ENCODE results near the gene CDH26.

Gene CDH26

DNA sequence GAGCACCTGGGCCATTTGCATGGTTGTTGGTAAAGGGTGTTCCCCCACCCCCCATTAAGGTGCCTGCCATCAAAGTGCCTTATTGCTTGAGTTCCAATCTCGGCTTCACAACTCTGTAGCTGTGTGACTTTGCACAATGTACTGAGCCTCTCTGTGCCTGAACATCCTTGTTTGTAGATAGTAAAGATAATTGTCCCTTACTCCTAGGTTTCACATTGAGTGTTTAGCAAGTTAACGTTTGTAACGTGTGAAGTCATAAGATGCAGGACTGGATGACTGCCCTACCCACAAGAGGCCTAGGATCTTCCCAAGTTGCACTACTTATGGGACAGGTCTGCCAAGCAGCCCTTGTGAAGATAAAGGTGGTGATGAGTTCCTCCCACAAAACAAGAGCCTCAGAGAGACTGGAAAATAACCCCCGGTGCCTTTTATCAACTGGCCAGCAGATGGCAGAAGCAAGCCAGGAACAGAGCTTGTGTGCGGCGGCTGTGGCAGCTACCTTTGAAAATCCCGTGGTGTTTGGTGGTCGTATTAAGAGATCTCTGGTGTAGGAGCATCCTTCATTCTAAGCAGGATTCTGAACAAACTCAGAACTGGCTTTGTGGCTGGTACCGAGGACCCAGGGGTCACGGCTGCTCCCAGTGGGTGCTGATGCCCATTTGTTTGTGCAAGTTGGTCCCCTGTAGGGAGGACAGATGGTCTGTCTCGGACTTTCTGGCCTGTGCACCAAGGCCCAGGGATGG, 99.1 kb downstream of the CDH26 start:
- peak; percentile 63 to 70 for DNase-seq
- no peak for TF ChIP-seq GATA1 (IDR thresholded peaks at IDR 0.05; ENCODE audit: low read depth, low read length)
- TF ChIP-seq POLR2A (IDR thresholded peaks at IDR 0.05; ENCODE audit: low read length) = no peak

DNA sequence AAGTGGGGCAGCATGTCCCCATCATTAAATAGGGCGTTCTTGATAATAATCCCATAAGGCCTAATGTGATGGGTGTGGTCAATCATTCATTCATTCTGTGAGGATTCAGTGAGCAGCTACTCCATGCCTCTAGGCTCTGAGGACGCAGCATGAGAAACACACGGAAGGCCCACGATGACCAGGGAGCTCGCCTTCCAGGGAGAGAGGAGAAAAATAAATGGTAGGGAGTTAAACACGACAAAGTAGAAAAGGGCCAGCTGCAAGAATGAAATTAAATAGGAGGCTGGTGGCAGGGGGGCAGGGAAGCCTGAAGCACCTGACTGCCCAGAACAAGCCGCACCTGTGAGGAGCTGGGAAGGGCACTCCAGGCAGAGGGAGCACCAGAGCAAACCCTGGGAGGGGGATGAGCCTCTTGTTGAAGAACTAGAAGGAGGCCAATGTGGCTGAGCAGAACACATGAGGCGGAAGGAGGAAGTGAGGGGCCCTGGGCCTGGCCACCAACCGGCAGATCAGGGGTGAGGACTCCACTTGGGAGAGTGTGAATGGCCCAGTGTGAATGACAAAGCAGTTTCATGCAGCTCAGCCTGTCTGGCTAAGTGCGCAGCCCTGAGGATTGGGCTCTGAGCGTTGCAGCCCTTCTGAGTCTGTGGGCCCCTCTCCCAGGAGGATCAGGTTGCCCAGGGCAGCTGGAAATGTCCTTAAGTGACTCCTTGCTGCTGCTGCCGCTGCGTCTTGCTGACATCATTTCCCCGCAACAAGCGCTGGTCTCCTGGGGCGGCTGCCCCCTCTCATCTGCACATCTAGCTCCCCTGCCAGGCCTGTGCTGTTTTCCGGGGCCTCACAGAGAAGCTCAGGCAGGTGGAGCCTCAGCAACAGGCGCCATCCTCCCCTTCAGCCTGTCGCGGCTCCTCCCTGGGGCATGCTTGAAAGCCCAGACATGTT, 99.9 kb downstream of the CDH26 start:
- peak; percentile 33 to 50 for DNase-seq
- TF ChIP-seq POLR2A (IDR thresholded peaks at IDR 0.05; ENCODE audit: low read length) = peak; percentile 28
- no peak for TF ChIP-seq GATA1 (IDR thresholded peaks at IDR 0.05; ENCODE audit: low read depth, low read length)

DNA sequence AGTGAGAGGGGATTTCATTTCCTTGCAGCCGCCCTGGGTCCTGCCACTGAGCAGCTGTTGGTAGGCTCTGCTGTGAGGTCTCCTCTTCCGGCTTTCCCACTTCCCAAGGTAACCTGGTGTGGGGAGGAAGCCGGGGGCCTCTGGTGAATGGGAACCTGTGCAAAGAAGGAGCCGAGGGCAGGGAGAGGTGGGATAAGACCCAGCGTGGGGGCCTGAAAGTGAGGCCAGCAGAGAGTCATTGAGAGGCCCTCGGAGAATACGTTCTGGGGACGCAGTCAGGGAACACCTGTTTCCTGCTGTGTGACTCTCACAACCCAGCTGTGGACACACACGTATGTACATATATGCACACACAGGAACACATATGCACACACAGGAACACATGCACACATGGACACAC, 100.7 kb downstream of the CDH26 start:
- no peak for TF ChIP-seq POLR2A (IDR thresholded peaks at IDR 0.05; ENCODE audit: low read length)
- no peak for TF ChIP-seq GATA1 (IDR thresholded peaks at IDR 0.05; ENCODE audit: low read depth, low read length)
- no peak for DNase-seq

- TF ChIP-seq GATA1 (IDR thresholded peaks at IDR 0.05; ENCODE audit: low read depth, low read length) (no peak), POLR2A (IDR thresholded peaks at IDR 0.05; ENCODE audit: low read length) (no peak)
- no peak for DNase-seq
Measured at GRCh38 chr20:60060006-60060557, 101.9 kb downstream of the CDH26 start.

DNA sequence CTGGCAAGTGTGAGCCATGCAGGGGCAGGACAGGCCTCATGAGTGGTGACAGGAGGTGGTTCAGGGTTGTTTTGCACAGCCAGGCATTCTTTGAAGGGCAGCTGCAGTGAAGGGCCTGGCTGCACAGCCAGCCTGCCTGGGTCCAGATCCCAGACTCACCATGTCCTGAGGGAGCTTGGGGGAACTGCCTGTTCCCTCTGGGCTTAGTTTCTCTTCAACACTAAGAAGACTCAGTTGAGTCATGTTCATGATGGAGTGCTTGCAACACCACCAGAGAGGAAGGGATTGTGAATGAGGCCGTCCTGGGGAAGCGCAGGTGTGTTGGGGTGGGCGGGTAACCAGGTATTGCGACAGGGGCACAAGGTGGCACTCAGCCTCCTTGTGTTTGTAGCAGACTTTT, 102.4 kb downstream of the CDH26 start:
- no peak for DNase-seq
- TF ChIP-seq GATA1 (IDR thresholded peaks at IDR 0.05; ENCODE audit: low read depth, low read length) (no peak), POLR2A (IDR thresholded peaks at IDR 0.05; ENCODE audit: low read length) (no peak)

DNA sequence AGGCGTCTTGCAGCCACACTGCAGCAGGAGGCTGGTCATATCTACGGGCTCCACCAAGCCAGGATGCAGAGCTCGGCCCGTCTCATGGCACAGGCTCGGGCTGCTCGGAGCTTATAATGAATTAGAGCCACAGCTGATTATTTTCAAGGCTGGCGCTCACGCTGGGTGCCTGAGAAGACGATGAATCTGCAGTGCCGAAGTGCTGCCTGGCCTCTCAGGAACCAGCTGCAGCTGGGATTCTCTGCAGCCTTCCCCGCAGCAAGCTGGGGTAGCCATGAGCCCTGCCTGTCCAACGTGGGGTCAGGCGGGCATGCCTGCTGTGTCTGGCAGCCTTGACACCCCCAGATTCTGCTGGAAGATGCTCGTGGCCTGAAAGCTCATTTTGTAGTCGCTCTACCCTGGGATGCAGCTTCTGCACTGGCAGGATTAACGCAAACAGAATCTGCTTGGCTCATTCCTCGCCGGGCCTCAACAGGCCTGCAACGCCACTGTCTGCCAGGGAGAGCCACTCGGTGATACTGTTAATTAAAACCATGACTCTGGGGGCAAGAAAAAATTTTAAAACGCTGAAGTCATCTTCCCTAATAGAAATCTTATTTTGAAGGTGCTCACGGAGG, 104.3 kb downstream of the CDH26 start:
- no peak for DNase-seq

GRCh38 chr20:60063048-60063451, 104.8 kb downstream of the CDH26 start:
- no peak for DNase-seq
- TF ChIP-seq POLR2A (IDR thresholded peaks at IDR 0.05; ENCODE audit: low read length) = no peak
- TF ChIP-seq GATA1 (IDR thresholded peaks at IDR 0.05; ENCODE audit: low read depth, low read length) = no peak

More for the DNA sequence above, 104.3 kb downstream of the CDH26 start:
- no peak for TF ChIP-seq POLR2A (IDR thresholded peaks at IDR 0.05; ENCODE audit: low read length)
- TF ChIP-seq GATA1 (IDR thresholded peaks at IDR 0.05; ENCODE audit: low read depth, low read length) = no peak

GRCh38 chr20:60063739-60064380, 105.6 kb downstream of the CDH26 start:
- TF ChIP-seq GATA1 (IDR thresholded peaks at IDR 0.05; ENCODE audit: low read depth, low read length) = no peak
- no peak for TF ChIP-seq POLR2A (IDR thresholded peaks at IDR 0.05; ENCODE audit: low read length)
- DNase-seq = no peak

Data from erythroblast (primary cell).